NCI-H1694 treated with DMSO at 0.1 percent for 48 hours (cell line): ENCODE results near the gene SLC19A2.
A peak's percentile ranks its signal among the peaks of the same experiment; 100 is the strongest.

ENCODE experiments used
- DNase-seq: peaks from one replicate; lab custom pipeline; 2025; lab: John Stamatoyannopoulos, UW

The SLC19A2 gene

GRCh38 chr1:169475806-169476387, 9.8 kb downstream of the SLC19A2 start:
- no peak for DNase-seq

GRCh38 chr1:169474302-169474995, 11.3 kb downstream of the SLC19A2 start:
- no peak for DNase-seq

- DNase-seq = no peak
These were observed 12.4 kb downstream of the SLC19A2 start for GRCh38 chr1:169473347-169473746.

- no peak for DNase-seq
These were observed 13.0 kb downstream of the SLC19A2 start for GRCh38 chr1:169472738-169473137.

- DNase-seq = no peak
These were observed 16.8 kb downstream of the SLC19A2 start for GRCh38 chr1:169468982-169469381.

GRCh38 chr1:169466259-169467230, 19.2 kb downstream of the SLC19A2 start:
- DNase-seq = peak; percentile 4

GRCh38 chr1:169465281-169465680, 20.5 kb downstream of the SLC19A2 start:
- peak; percentile 9 for DNase-seq

- no peak for DNase-seq
These were observed 23.4 kb downstream of the SLC19A2 start for GRCh38 chr1:169462385-169462784.

GRCh38 chr1:169461390-169462000, 24.2 kb downstream of the SLC19A2 start:
- no peak for DNase-seq

- no peak for DNase-seq
These were observed 25.4 kb downstream of the SLC19A2 start for GRCh38 chr1:169460191-169460833.

- no peak for DNase-seq
These were observed 28.3 kb downstream of the SLC19A2 start for GRCh38 chr1:169457443-169457842.

GRCh38 chr1:169456029-169456428, 29.7 kb downstream of the SLC19A2 start:
- no peak for DNase-seq

- no peak for DNase-seq
These were observed 32.8 kb downstream of the SLC19A2 start for GRCh38 chr1:169452921-169453320.

GRCh38 chr1:169451218-169451824, 34.4 kb downstream of the SLC19A2 start:
- DNase-seq = no peak

- no peak for DNase-seq
These were observed 41.8 kb downstream of the SLC19A2 start for GRCh38 chr1:169443923-169444322.

GRCh38 chr1:169427081-169427641, 58.6 kb downstream of the SLC19A2 start, which contains the start of gene CCDC181:
Gene CCDC181, minus strand, starts transcription at chr1:169427474. Its CDS starts 2,547 bp downstream, at chr1:169424927.
- DNase-seq = peak; percentile 93

GRCh38 chr1:169426174-169426705, 59.5 kb downstream of the SLC19A2 start:
- DNase-seq = no peak

- DNase-seq = no peak
These were observed 64.4 kb downstream of the SLC19A2 start for GRCh38 chr1:169421309-169421708.

- DNase-seq = no peak
These were observed 70.8 kb downstream of the SLC19A2 start for GRCh38 chr1:169414952-169415351.
